RWPE1 (cell line): ENCODE data around the gene SUZ12.
"Not testable (repeated sequence)": the region's sequence is repeated elsewhere in the genome, so short reads cannot be mapped to it uniquely, and the experiment has no call there.

ENCODE experiments used
- CTCF ChIA-PET: fragments of 350-600 bp; sonication (Branson Sonifier 250); formaldehyde crosslinking; extraction: SDS; loops from one replicate; lab custom pipeline; 2021; lab: Yijun Ruan, JAX
- POLR2A ChIA-PET: fragments of 400-600 bp; formaldehyde crosslinking; extraction: SDS; loops from one replicate; lab custom pipeline; 2020; ENCODE audit warnings: antibody characterized with exemption; ENCODE audit not compliant: low non-redundant PET; lab: Yijun Ruan, JAX
- DNase-seq: peaks from one replicate; pipeline ENCODE4 v3.0.0; 2012; ENCODE audit warnings: low spot score
- H3K27ac ChIP-seq: fragments of 450-650 bp; 2 replicates; pipeline ENCODE4 v1.5.1; 2017
- TF ChIP-seq, protein P1 (sequence below): fragments of 450-650 bp; conservative IDR thresholded peaks from 2 replicates; pipeline ENCODE4 v1.5.1; 2017; ENCODE audit warnings: low read depth, mild to moderate bottlenecking

Gene SUZ12

DNA sequence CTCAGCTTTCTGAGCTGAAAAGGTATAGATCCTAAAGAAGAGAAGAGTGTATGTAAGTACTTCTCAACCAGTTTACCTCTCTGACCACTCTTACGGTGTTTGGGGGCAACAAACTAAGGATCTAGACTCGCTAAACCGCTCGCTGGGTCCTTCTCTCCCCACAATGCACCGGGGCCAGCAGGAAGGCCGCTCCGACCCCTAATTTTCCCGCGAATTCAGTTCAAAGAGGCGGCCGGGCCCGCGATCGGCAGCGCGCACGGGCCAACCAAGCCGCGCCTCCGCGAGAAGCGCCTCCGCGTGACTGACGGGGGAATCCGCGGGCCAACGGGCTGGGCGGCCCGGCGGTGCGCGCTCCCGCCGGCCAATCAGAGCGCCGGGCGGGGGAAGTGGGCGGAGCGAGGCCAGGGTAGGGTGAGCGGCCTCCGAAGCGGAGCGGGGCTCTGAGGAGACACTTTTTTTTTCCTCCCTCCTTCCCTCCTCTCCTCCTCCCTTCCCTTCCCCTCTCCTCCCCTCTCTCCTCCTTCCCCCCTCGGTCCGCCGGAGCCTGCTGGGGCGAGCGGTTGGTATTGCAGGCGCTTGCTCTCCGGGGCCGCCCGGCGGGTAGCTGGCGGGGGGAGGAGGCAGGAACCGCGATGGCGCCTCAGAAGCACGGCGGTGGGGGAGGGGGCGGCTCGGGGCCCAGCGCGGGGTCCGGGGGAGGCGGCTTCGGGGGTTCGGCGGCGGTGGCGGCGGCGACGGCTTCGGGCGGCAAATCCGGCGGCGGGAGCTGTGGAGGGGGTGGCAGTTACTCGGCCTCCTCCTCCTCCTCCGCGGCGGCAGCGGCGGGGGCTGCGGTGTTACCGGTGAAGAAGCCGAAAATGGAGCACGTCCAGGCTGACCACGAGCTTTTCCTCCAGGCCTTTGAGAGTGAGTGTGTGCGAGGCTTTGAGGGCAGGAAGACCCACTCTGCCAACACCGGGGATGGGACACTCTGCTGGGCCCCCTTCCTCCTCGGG lies at the start of gene SUZ12:
Gene SUZ12 (plus strand): TSS at position 393 of the 995 bp plus-strand sequence. CDS start 240 bp downstream, at position 633.
- H3K27ac ChIP-seq, result peak within 1 kb of the TSS; percentile 86
- DNase-seq, POLR2A ChIA-PET, CTCF ChIA-PET: not testable (repeated sequence)

DNA sequence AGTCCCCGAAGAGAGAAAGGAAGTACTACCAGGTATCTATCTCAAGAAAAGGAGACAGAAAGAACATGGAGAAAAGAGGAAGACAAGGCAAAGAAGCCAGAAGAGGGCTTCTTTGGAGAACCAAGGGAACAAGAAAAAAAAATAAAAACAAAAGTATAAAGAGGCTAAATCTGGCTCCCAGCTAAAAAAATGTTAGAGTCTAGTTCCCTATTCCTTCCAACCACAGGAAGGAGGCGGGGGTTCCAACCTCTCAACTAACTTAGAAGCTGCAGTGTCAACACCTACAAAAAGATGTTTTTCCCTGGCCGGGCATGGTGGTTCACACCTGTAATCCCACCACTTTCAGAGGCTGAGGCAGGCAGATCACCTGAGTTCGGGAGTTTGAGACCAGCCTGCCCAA lies 48.7 kb upstream of the SUZ12 start:
- TF ChIP-seq, protein P1, sequence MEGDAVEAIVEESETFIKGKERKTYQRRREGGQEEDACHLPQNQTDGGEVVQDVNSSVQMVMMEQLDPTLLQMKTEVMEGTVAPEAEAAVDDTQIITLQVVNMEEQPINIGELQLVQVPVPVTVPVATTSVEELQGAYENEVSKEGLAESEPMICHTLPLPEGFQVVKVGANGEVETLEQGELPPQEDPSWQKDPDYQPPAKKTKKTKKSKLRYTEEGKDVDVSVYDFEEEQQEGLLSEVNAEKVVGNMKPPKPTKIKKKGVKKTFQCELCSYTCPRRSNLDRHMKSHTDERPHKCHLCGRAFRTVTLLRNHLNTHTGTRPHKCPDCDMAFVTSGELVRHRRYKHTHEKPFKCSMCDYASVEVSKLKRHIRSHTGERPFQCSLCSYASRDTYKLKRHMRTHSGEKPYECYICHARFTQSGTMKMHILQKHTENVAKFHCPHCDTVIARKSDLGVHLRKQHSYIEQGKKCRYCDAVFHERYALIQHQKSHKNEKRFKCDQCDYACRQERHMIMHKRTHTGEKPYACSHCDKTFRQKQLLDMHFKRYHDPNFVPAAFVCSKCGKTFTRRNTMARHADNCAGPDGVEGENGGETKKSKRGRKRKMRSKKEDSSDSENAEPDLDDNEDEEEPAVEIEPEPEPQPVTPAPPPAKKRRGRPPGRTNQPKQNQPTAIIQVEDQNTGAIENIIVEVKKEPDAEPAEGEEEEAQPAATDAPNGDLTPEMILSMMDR, result no peak
- ChIA-PET POLR2A (no interaction called here), CTCF (interaction anchor here (0.6 kb wide), 1 partner anchor 99 kb away, joined by 3 read pairs; no protein-coding TSS in a partner anchor)
- no peak overlapping the region for H3K27ac ChIP-seq
- no peak for DNase-seq

DNA sequence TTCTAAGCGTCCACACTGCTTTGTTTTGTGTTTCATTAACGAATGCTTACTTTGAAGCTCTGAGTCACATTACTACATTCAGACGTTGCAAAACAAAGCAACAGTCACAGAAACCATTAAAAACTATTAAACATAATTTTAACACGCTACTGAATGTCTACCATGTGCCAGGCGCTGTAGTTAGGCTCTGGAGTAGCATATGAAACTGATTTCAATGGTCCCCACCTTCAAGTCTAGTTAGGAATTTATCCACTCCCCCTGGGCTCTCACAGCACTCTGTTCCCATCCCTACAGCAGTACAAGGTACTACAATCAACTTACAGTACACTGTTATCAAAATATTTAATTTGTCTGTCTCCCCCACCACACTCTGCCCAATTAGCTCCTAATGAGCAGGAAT lies 35.9 kb upstream of the SUZ12 start:
- TF ChIP-seq, protein P1, result no peak
- CTCF ChIA-PET, result interaction anchor here (1.3 kb wide), 1 partner anchor 58 kb away, joined by 5 read pairs; no protein-coding TSS in a partner anchor
- DNase-seq, result peak; percentile 36
- H3K27ac ChIP-seq, result peak overlapping the region; percentile 77
- POLR2A ChIA-PET, result interaction anchor here (0.5 kb wide), 1 partner anchor 17 kb away, joined by 3 read pairs; no protein-coding TSS in a partner anchor

DNA sequence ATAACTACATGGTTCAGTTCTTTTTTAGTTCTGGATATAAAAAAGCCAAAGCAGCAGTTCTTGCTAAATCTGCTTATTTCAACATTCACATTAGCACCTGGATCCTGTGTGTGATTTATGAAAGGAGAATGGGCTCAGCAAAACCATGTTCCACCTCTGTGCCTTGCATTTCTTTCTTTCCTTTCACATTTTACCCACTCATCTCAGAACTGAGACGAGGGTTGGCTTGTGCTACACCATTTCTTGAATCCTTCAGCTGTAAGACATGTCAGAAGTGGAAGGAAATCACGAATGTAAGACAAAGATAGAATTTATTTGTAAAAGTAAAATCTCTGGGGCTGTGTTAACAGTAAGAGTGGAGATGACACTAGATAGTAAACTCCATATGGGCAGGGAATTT lies 34.1 kb upstream of the SUZ12 start:
- H3K27ac ChIP-seq, result no peak overlapping the region
- CTCF ChIA-PET, result interaction anchor here (0.7 kb wide), 2 partner anchors 231 to 379 kb away, joined by 3 read pairs; no protein-coding TSS in a partner anchor

DNA sequence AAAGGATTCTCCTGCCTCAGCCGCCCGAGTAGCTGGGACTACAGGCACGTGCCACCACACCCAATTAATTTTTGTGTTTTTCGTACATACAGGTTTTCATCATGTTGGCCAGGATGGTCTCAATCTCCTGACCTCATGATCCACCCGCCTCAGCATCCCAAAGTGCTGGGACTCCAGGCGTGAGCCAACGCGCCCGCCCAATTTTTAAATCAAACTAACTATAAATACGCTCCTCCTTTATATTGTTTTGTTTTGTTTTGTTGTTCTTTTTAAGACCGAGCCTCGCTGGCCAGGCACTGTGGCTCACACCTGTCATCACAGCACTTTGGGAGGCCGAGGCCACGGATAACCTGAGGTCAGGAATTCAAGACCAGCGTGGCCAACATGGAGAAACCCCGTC lies 33.4 kb upstream of the SUZ12 start:
- ChIA-PET CTCF (interaction anchor here (0.7 kb wide), 1 partner anchor 378 kb away, joined by 3 read pairs; no protein-coding TSS in a partner anchor), POLR2A (no interaction called here)
- H3K27ac ChIP-seq, result no peak overlapping the region
- DNase-seq, result no peak
- TF ChIP-seq, protein P1, result no peak

More for the DNA sequence above, 34.1 kb upstream of the SUZ12 start:
- POLR2A ChIA-PET, result interaction anchor here (0.6 kb wide), 1 partner anchor 25 kb away, joined by 3 read pairs; no protein-coding TSS in a partner anchor
- DNase-seq, result no peak
- TF ChIP-seq, protein P1, result no peak

DNA sequence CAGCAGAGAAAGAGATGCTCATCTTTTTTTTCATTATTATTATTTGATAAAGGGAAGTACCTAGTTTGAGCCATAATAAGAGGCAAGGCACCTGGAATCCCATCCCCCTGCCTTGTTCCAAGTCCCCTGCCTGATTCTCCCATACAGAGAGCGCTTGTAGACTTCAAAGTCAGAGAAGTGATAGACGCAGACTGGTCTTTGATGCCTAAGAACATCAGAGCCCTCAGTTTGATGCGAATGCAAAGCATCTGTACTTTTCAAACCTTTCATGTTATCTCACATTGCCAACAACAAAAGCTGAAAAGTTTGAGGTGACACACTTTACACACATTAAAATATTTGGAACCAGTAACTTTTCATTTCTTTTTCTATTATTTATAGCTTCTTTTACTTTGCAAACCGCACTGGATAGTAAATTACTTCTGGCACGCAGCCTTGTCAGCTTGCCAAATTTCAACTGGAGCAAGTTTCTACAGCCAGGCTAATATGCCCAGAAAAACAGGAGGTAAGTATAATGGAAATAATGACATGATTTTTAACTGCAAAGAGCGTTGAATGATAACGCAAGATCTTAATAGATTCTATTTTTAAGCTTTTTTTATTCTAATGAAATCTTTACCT lies 29.4 kb upstream of the SUZ12 start:
- TF ChIP-seq, protein P1, result no peak
- CTCF ChIA-PET, result interaction anchor here (0.5 to 0.6 kb wide), 2 partner anchors 11 to 231 kb away, joined by 3 to 4 read pairs; no protein-coding TSS in a partner anchor
- DNase-seq, result no peak
- POLR2A ChIA-PET, result no interaction called here
- no peak overlapping the region for H3K27ac ChIP-seq
